Smooth muscle cell (in vitro differentiated cells): ENCODE results near the gene ATP2A2. TPM values are rescaled to one million over a fixed set of nuclear protein-coding genes. Genes with fewer than 3 reads are reported as not detected.

Source experiments
- DNase-seq: peaks from one replicate; lab custom pipeline; 2025; ENCODE audit not compliant: unreplicated experiment; lab: John Stamatoyannopoulos, UW
- H2AFZ ChIP-seq: fragments of 200-600 bp; sonication (generic); 2 replicates; pipeline ENCODE4 v1.6.0; 2016; ENCODE audit warnings: antibody characterized with exemption, low read depth, mild to moderate bottlenecking
- H3F3A ChIP-seq: fragments of 200-600 bp; sonication (generic); 2 replicates; pipeline ENCODE4 v1.6.0; 2017; ENCODE audit warnings: antibody characterized with exemption, low read depth
- H3K27ac ChIP-seq: fragments of 200-600 bp; sonication (generic); 2 replicates; pipeline ENCODE4 v1.5.1; 2016; ENCODE audit warnings: low read depth, mild to moderate bottlenecking
- H3K27me3 ChIP-seq: fragments of 200-600 bp; sonication (generic); 2 replicates; pipeline ENCODE4 v1.6.1; 2016; ENCODE audit warnings: low read depth, mild to moderate bottlenecking
- H3K36me3 ChIP-seq: fragments of 200-600 bp; sonication (generic); 2 replicates; pipeline ENCODE4 v1.5.1; 2016; ENCODE audit warnings: low read depth
- H3K4me1 ChIP-seq: fragments of 200-600 bp; sonication (generic); 2 replicates; pipeline ENCODE4 v1.5.1; 2016; ENCODE audit warnings: low read depth
- H3K4me2 ChIP-seq: fragments of 200-600 bp; sonication (generic); 2 replicates; pipeline ENCODE4 v1.6.0; 2016; ENCODE audit warnings: mild to moderate bottlenecking
- H3K4me3 ChIP-seq: fragments of 200-600 bp; sonication (generic); 2 replicates; pipeline ENCODE4 v1.5.1; 2016; ENCODE audit warnings: mild to moderate bottlenecking
- H3K79me2 ChIP-seq: fragments of 200-600 bp; sonication (generic); 2 replicates; pipeline ENCODE4 v1.6.0; 2016; ENCODE audit warnings: low read depth, mild to moderate bottlenecking
- H3K9ac ChIP-seq: fragments of 200-600 bp; sonication (generic); 2 replicates; pipeline ENCODE4 v1.6.0; 2016; ENCODE audit warnings: low read depth
- H3K9me3 ChIP-seq: fragments of 200-600 bp; sonication (generic); replicated peaks from 2 replicates; pipeline ENCODE4 v1.5.1; 2016; ENCODE audit warnings: low read depth
- H4K20me1 ChIP-seq: fragments of 200-600 bp; sonication (generic); 2 replicates; pipeline ENCODE4 v1.6.0; 2016; ENCODE audit warnings: low read depth
- CTCF ChIP-seq: fragments of 200-600 bp; sonication (generic); IDR thresholded peaks from 2 replicates; pipeline ENCODE4 v1.5.1; 2017; ENCODE audit warnings: borderline replicate concordance, mild to moderate bottlenecking, antibody characterized with exemption; ENCODE audit not compliant: insufficient read depth, poor library complexity, severe bottlenecking
- WGBS: methylation state at CpG from one replicate; pipeline ENCODE4 v1.1.7; 2016; ENCODE audit warnings: low lambda C conversion rate; 5-methylcytosine and 5-hydroxymethylcytosine counted together
- polyA plus RNA-seq: library from polyadenylated mRNA; unstranded; fragments of >200 nt; fragmentation: Nextera tagmentation; extraction: Ambion mirVana; gene quantifications from 2 replicates; pipeline ENCODE4 v1.2.1, GENCODE V29; 2016
- total RNA-seq: library from RNA; depleted of rRNA; stranded (reverse); fragments of >200 nt; gene quantifications from 2 replicates; pipeline ENCODE4 v1.2.3, GENCODE V29; 2014

Gene ATP2A2
- total and polyA plus RNA-seq, 2 experiments from 2014 or later = 47.6 to 104 TPM

GRCh38 chr12:110256780-110257431, 24.1 kb upstream of the ATP2A2 start:
- Histone ChIP-seq H4K20me1 (no peaks in the 10 kb centered on the region), H3K27ac (no peak overlapping the region), H3K4me1 (peaks cover 5% of the 10 kb centered on the region), H3K9me3 (no peaks in the 10 kb centered on the region), H3F3A (no peaks in the 10 kb centered on the region), H2AFZ (no peak overlapping the region), H3K79me2 (no peaks in the 10 kb centered on the region), H3K36me3 (no peaks in the 10 kb centered on the region), H3K4me2 (no peak overlapping the region), H3K27me3 (no peaks in the 10 kb centered on the region), H3K9ac (no peak overlapping the region), H3K4me3 (no peak overlapping the region)
- no peak for TF ChIP-seq CTCF
- DNase-seq = no peak
- 82% methylated on average over 12 of the region's 12 CpGs for WGBS

- Histone ChIP-seq H3K4me3 (no peak overlapping the region), H3K4me2 (no peak overlapping the region), H3K9ac (no peak overlapping the region), H3K9me3 (no peaks in the 10 kb centered on the region), H2AFZ (no peak overlapping the region), H4K20me1 (no peaks in the 10 kb centered on the region), H3K79me2 (no peaks in the 10 kb centered on the region), H3F3A (no peaks in the 10 kb centered on the region), H3K36me3 (no peaks in the 10 kb centered on the region), H3K27me3 (no peaks in the 10 kb centered on the region), H3K4me1 (no peaks in the 10 kb centered on the region), H3K27ac (no peak overlapping the region)
- no peak for TF ChIP-seq CTCF
- no peak for DNase-seq
- 94% methylated on average over 12 of the region's 12 CpGs for WGBS
Observed at GRCh38 chr12:110258466-110258865, 22.6 kb upstream of the ATP2A2 start.

- peaks cover 11% of the 10 kb centered on the region for H3K4me1 ChIP-seq
- no peak overlapping the region for H3K9ac ChIP-seq
- H3K27me3 ChIP-seq = no peaks in the 10 kb centered on the region
- no peak for DNase-seq
- H3K27ac ChIP-seq = no peak overlapping the region
- H3K4me2 ChIP-seq = no peak overlapping the region
- no peaks in the 10 kb centered on the region for H3F3A ChIP-seq
- TF ChIP-seq CTCF = no peak
- 95% methylated on average over 17 of the region's 17 CpGs for WGBS
- H3K79me2 ChIP-seq = no peaks in the 10 kb centered on the region
- H2AFZ ChIP-seq = no peak overlapping the region
- no peak overlapping the region for H3K4me3 ChIP-seq
- H3K9me3 ChIP-seq = no peaks in the 10 kb centered on the region
- H3K36me3 ChIP-seq = no peaks in the 10 kb centered on the region
- no peaks in the 10 kb centered on the region for H4K20me1 ChIP-seq
Observed at GRCh38 chr12:110262442-110263388, 18.3 kb upstream of the ATP2A2 start.
